Endodermal cell (in vitro differentiated cells): ENCODE data around the gene NAXE. TPM values are rescaled to one million over a fixed set of nuclear protein-coding genes. Genes with fewer than 3 reads are reported as not detected.

Experiments
- DNase-seq: peaks from one replicate; pipeline ENCODE4 v3.0.0-alpha.2; 2017
- H3K27ac ChIP-seq: 2 replicates; pipeline ENCODE4 v1.5.1; 2013; ENCODE audit warnings: mild to moderate bottlenecking, low read depth, low read length, moderate library complexity
- H3K27me3 ChIP-seq: 2 replicates; pipeline ENCODE4 v1.6.1; 2013; ENCODE audit warnings: mild to moderate bottlenecking, low read length, moderate library complexity; ENCODE audit not compliant: insufficient read depth, control insufficient read depth, poor library complexity, severe bottlenecking
- H3K36me3 ChIP-seq: 2 replicates; pipeline ENCODE4 v1.7.0; 2013; ENCODE audit warnings: mild to moderate bottlenecking, low read length, moderate library complexity; ENCODE audit not compliant: control insufficient read depth, insufficient read depth
- H3K4me1 ChIP-seq: one replicate; pipeline ENCODE4 v1.7.0; 2013; ENCODE audit warnings: low read length; ENCODE audit not compliant: control insufficient read depth, insufficient read depth
- H3K4me3 ChIP-seq: 2 replicates; pipeline ENCODE4 v1.5.1; 2013; ENCODE audit warnings: mild to moderate bottlenecking, low read length, moderate library complexity
- H3K9ac ChIP-seq: 2 replicates; pipeline ENCODE4 v1.6.1; 2013; ENCODE audit warnings: mild to moderate bottlenecking, low read length, moderate library complexity; ENCODE audit not compliant: poor library complexity, severe bottlenecking; ENCODE audit errors: extremely low read depth
- H3K9me3 ChIP-seq: 2 replicates; pipeline ENCODE4 v1.6.1; 2013; ENCODE audit warnings: mild to moderate bottlenecking, low read length, moderate library complexity; ENCODE audit not compliant: control insufficient read depth
- H3K27ac Mint-ChIP-seq: 2 replicates; pipeline ENCODE4 v1.8.0; 2020; ENCODE audit warnings: mixed read lengths
- H3K27me3 Mint-ChIP-seq: 2 replicates; pipeline ENCODE4 v1.8.0; 2021; ENCODE audit warnings: mild to moderate bottlenecking, mixed read lengths; ENCODE audit not compliant: insufficient read depth
- H3K36me3 Mint-ChIP-seq: 2 replicates; pipeline ENCODE4 v1.8.0; 2020; ENCODE audit warnings: low read depth, mixed read lengths
- H3K4me1 Mint-ChIP-seq: 2 replicates; pipeline ENCODE4 v1.8.0; 2020; ENCODE audit warnings: mixed read lengths
- H3K4me3 Mint-ChIP-seq: 2 replicates; pipeline ENCODE4 v1.8.0; 2020; ENCODE audit warnings: mild to moderate bottlenecking, moderate library complexity, mixed read lengths
- H3K9me3 Mint-ChIP-seq: 2 replicates; pipeline ENCODE4 v1.8.0; 2020; ENCODE audit warnings: mild to moderate bottlenecking, mixed read lengths
- CTCF ChIP-seq: fragments of 200-600 bp; sonication (generic); conservative IDR thresholded peaks from 2 replicates; pipeline ENCODE4 v1.5.0; 2021; ENCODE audit warnings: antibody characterized with exemption, mild to moderate bottlenecking
- WGBS, 2 experiments: methylation state at CpG; one replicate each; pipeline versions ENCODE4 v1.1.5 to v1.1.7; 2013; ENCODE audit warnings: missing lambda C conversion rate in 2 of 2, mixed read lengths in 1 of 2; ENCODE audit not compliant: insufficient coverage in 1 of 2, insufficient read length in 1 of 2; 5-methylcytosine and 5-hydroxymethylcytosine counted together
- total RNA-seq, 2 donors: library from RNA; stranded (reverse); fragmentation: NEBNext Ultra II Directional in 1 of 2; extraction: Animal tissue kit (Norgen Biotek cat#: 25700) in 1 of 2; gene quantifications; 2 replicates in 1 of 2; 3 replicates in 1 of 2; pipeline ENCODE4 v1.2.1, GENCODE V29; 2021

The NAXE gene
- total RNA-seq, 2 donors from 2014 or later = 96.0 to 129 TPM

GRCh38 chr1:156560585-156561163 is 30.9 kb upstream of the NAXE start:
- H3K36me3 Mint-ChIP-seq = peaks cover 28% of the 10 kb centered on the region
- Histone ChIP-seq H3K27me3 (no peaks in the 10 kb centered on the region), H3K4me1 (peaks cover 10% of the 10 kb centered on the region), H3K4me3 (no peak overlapping the region), H3K27ac (no peak overlapping the region), H3K9ac (peak overlapping the region; percentile 30), H3K36me3 (peaks cover 57% of the 10 kb centered on the region), H3K9me3 (no peaks in the 10 kb centered on the region)
- H3K27me3 Mint-ChIP-seq = no peaks in the 10 kb centered on the region
- H3K4me1 Mint-ChIP-seq = peaks cover 11% of the 10 kb centered on the region
- 63 to 73% methylated on average over 3 to 5 of the region's 5 CpGs for WGBS, 2 experiments
- no peak for TF ChIP-seq CTCF
- H3K9me3 Mint-ChIP-seq = no peaks in the 10 kb centered on the region
- DNase-seq = no peak
- H3K4me3 Mint-ChIP-seq = no peak overlapping the region
- no peak overlapping the region for H3K27ac Mint-ChIP-seq

DNA sequence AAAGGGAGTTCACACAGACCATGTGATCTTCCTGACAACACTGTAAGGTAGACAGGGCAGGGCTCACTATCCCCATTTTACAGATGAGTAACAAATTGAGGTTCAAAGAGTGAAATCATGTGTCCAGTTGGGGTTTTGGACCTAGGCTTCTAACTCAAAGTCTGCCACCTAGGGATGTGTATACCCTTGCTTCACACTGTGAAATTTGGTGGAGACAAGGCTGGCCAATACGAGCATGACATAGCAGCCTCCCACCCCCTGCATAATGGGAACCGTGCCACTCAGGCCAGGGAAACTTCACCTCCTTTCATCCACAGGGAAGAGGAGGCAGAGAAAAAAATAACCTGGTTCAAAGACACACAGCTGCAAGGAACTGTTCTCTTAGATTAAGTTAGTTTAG is 26.1 kb upstream of the NAXE start:
- H3K27me3 Mint-ChIP-seq = no peaks in the 10 kb centered on the region
- no peak overlapping the region for H3K27ac ChIP-seq
- no peaks in the 10 kb centered on the region for H3K27me3 ChIP-seq
- H3K27ac Mint-ChIP-seq = no peak overlapping the region
- H3K4me3 Mint-ChIP-seq = no peak overlapping the region
- H3K9me3 ChIP-seq = no peaks in the 10 kb centered on the region
- TF ChIP-seq CTCF = no peak
- DNase-seq = no peak
- H3K9ac ChIP-seq = no peak overlapping the region
- H3K4me3 ChIP-seq = no peak overlapping the region
- peaks cover 2% of the 10 kb centered on the region for H3K4me1 Mint-ChIP-seq
- peaks cover 63% of the 10 kb centered on the region for H3K36me3 ChIP-seq
- peaks cover 3% of the 10 kb centered on the region for H3K4me1 ChIP-seq
- peaks cover 31% of the 10 kb centered on the region for H3K36me3 Mint-ChIP-seq
- no peaks in the 10 kb centered on the region for H3K9me3 Mint-ChIP-seq
- 93% methylated on average over 2 of the region's 2 CpGs; no CpG with 5 or more reads in 1 of the 2 experiments for WGBS, 2 experiments

GRCh38 chr1:156566436-156566835 is 25.1 kb upstream of the NAXE start:
- no peak overlapping the region for H3K27ac ChIP-seq
- WGBS, 2 experiments = 92 to 98% methylated on average over 4 of the region's 4 CpGs
- no peaks in the 10 kb centered on the region for H3K9me3 ChIP-seq
- H3K27me3 Mint-ChIP-seq = no peaks in the 10 kb centered on the region
- H3K9me3 Mint-ChIP-seq = no peaks in the 10 kb centered on the region
- H3K36me3 ChIP-seq = peaks cover 58% of the 10 kb centered on the region
- H3K9ac ChIP-seq = no peak overlapping the region
- no peak for DNase-seq
- peaks cover 27% of the 10 kb centered on the region for H3K36me3 Mint-ChIP-seq
- peaks cover 6% of the 10 kb centered on the region for H3K4me1 Mint-ChIP-seq
- H3K4me1 ChIP-seq = no peaks in the 10 kb centered on the region
- no peaks in the 10 kb centered on the region for H3K27me3 ChIP-seq
- no peak overlapping the region for H3K4me3 Mint-ChIP-seq
- TF ChIP-seq CTCF = no peak
- H3K27ac Mint-ChIP-seq = no peak overlapping the region
- H3K4me3 ChIP-seq = no peak overlapping the region
